Suprapubic skin (tissue), 4 donors: Measurements from ENCODE around the gene STIM1. TPM values are rescaled to one million over a fixed set of nuclear protein-coding genes. Genes with fewer than 3 reads are reported as not detected.
"Not testable (repeated sequence)": the region's sequence is repeated elsewhere in the genome, so short reads cannot be mapped to it uniquely, and the experiment has no call there.

Source experiments
- DNase-seq, 2 donors: peaks; one replicate each; pipeline ENCODE4 v3.0.0-alpha.2; 2019; ENCODE audit warnings: low spot score in 2 of 2
- H3K27ac ChIP-seq: fragments of 200-600 bp; sonication (generic); one replicate; pipeline ENCODE4 v1.5.1; 2019
- H3K27me3 ChIP-seq: fragments of 200-600 bp; sonication (generic); one replicate; pipeline ENCODE4 v1.5.1; 2019
- H3K36me3 ChIP-seq: fragments of 200-600 bp; sonication (generic); one replicate; pipeline ENCODE4 v1.5.1; 2019
- H3K4me1 ChIP-seq: fragments of 200-600 bp; sonication (generic); one replicate; pipeline ENCODE4 v1.5.1; 2019
- H3K4me3 ChIP-seq: fragments of 200-600 bp; sonication (generic); one replicate; pipeline ENCODE4 v1.5.1; 2019; ENCODE audit warnings: mild to moderate bottlenecking
- H3K9me3 ChIP-seq: fragments of 200-600 bp; sonication (generic); one replicate; pipeline ENCODE4 v1.5.1; 2019
- EP300 ChIP-seq: sonication (generic); formaldehyde crosslinking; IDR thresholded peaks from one replicate; pipeline ENCODE4 v1.6.1; 2017; ENCODE audit warnings: antibody characterized with exemption
- POLR2A ChIP-seq, 2 donors: fragments of 450-650 bp; IDR thresholded peaks; one replicate each; pipeline ENCODE4 v1.6.1; 2017; ENCODE audit warnings: antibody characterized with exemption in 2 of 2, mild to moderate bottlenecking in 2 of 2, moderate library complexity in 2 of 2
- POLR2AphosphoS5 ChIP-seq, 3 donors: sonication (generic); formaldehyde crosslinking; IDR thresholded peaks; one replicate each; pipeline ENCODE4 v1.6.1; 2017; ENCODE audit warnings: antibody characterized with exemption in 3 of 3
- WGBS: methylation state at CpG from one replicate; pipeline ENCODE4 v1.1.5; 2018; 5-methylcytosine and 5-hydroxymethylcytosine counted together
- total RNA-seq, 4 donors: library from RNA; depleted of rRNA; stranded (reverse); fragments of >200 nt; gene quantifications; one replicate each; pipeline ENCODE4 v1.1.0, GENCODE V29; 2016
- TF ChIP-seq, protein P1 (sequence below), 2 donors: fragments of 200-600 bp in 1 of 2; fragments of 450-650 bp in 1 of 2; sonication (generic) in 1 of 2; IDR thresholded peaks; one replicate each; pipeline ENCODE4 v1.5.1; 2016 to 2019; ENCODE audit warnings: antibody characterized with exemption in 2 of 2, mild to moderate bottlenecking in 1 of 2, moderate library complexity in 1 of 2

STIM1 gene
- total RNA-seq, 4 donors from 2014 or later: 58.4 to 70.2 (median 60.9) TPM

DNA sequence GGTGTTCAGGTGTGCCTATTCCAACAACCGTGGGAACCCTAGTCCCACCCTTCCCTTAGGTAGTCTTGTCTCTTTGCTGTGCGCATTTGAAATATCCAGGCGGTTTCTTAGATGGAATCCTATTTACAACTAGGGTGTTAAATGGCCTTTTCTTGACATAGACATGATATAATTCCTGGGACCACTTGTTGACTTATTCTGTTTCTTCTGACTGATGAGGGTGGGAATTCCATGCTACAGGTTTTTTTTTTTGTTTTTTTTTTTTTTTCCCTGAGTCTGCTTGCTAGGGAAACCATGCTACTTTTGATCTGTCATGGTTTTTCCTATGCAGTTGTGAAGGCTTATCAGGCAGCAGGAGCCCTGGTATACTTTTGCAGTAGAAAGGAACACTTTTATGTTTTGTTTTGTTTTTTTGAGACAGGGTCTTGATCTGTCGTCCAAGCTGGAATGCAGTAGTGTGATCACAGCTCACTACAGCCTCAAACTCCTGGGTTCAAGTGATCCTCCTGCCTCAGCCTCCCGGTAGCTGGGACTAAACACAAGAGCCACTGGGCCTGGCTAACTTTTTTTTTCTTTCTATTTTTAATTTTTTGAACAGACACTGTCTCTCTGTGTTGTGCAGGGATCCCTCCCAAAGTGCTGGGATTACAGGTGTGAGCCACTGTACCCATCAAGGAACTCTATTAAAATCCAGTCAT is 1.5 kb downstream of the STIM1 start:
- DNase-seq: no peak
- TF ChIP-seq POLR2A (IDR thresholded peaks at IDR 0.05) (no peak), POLR2AphosphoS5 (IDR thresholded peaks at IDR 0.05) (no peak), EP300 (no peak)
- TF ChIP-seq, protein P1, sequence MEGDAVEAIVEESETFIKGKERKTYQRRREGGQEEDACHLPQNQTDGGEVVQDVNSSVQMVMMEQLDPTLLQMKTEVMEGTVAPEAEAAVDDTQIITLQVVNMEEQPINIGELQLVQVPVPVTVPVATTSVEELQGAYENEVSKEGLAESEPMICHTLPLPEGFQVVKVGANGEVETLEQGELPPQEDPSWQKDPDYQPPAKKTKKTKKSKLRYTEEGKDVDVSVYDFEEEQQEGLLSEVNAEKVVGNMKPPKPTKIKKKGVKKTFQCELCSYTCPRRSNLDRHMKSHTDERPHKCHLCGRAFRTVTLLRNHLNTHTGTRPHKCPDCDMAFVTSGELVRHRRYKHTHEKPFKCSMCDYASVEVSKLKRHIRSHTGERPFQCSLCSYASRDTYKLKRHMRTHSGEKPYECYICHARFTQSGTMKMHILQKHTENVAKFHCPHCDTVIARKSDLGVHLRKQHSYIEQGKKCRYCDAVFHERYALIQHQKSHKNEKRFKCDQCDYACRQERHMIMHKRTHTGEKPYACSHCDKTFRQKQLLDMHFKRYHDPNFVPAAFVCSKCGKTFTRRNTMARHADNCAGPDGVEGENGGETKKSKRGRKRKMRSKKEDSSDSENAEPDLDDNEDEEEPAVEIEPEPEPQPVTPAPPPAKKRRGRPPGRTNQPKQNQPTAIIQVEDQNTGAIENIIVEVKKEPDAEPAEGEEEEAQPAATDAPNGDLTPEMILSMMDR (IDR thresholded peaks at IDR 0.05): no peak
- peaks cover 78% of the 10 kb centered on the region for H3K4me1 ChIP-seq
- H3K9me3 ChIP-seq: no peaks in the 10 kb centered on the region
- H3K36me3 ChIP-seq: no peaks in the 10 kb centered on the region
- 46% methylated on average over 5 of the region's 5 CpGs for WGBS
- no peaks in the 10 kb centered on the region for H3K27me3 ChIP-seq
- H3K27ac ChIP-seq: peak overlapping the region; percentile 97
- peak overlapping the region; percentile 80 for H3K4me3 ChIP-seq

DNA sequence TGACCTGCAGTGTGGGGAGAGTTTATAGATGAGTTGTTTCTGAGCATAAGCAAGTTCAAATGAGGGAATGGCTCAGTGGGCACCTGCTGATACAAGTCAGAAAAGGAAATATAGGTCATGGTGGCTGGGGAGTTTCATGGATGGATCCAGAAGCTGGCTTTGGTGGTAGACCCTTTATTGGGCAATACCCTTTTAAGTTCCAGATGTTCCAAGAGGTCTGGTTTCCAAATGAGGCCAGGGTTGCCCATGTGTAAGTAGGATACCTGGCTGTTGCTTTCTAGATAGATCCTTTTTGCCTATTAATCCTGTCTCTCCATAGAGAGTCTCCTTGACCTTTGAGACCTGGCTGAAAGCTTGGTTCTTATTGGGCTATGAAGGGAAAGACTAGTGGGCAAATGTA is 2.2 kb downstream of the STIM1 start:
- no peak overlapping the region for H3K27ac ChIP-seq
- no peak for TF ChIP-seq POLR2AphosphoS5 (IDR thresholded peaks at IDR 0.05)
- TF ChIP-seq, protein P1 (IDR thresholded peaks at IDR 0.05): no peak
- no peak for TF ChIP-seq EP300
- TF ChIP-seq POLR2A (IDR thresholded peaks at IDR 0.05): no peak
- no peak for DNase-seq
- H3K4me1 ChIP-seq: peaks cover 81% of the 10 kb centered on the region
- no peaks in the 10 kb centered on the region for H3K36me3 ChIP-seq
- H3K27me3 ChIP-seq: no peaks in the 10 kb centered on the region
- H3K4me3 ChIP-seq: peak overlapping the region; percentile 80
- no peaks in the 10 kb centered on the region for H3K9me3 ChIP-seq

DNA sequence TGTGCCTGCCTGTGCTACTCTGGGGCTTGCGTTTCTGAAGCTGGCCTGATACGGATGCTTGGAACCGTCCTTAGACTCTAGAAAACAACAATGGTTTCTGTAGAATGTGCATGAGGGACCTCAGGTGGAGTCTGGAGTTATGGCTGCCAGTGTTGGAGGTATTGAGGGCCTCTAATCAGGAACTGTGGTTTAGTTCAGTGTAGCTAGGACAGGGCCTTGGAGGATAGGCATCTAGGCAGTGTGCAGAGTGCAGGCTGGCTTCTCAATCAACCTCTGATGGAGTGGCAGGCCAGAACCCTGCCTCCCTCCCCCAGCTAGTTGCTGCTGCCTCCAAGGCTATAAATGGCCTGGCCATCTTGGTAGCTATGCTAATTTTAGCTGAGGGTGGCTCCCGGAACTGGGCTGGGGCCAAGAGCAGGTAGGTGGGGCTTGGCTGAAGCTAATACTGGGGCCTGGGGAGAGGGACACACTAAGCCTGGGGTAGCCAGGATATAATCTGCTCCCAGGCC is 4.0 kb downstream of the STIM1 start:
- 82% methylated on average over 3 of the region's 4 CpGs for WGBS
- H3K4me1 ChIP-seq: peaks cover 70% of the 10 kb centered on the region

DNA sequence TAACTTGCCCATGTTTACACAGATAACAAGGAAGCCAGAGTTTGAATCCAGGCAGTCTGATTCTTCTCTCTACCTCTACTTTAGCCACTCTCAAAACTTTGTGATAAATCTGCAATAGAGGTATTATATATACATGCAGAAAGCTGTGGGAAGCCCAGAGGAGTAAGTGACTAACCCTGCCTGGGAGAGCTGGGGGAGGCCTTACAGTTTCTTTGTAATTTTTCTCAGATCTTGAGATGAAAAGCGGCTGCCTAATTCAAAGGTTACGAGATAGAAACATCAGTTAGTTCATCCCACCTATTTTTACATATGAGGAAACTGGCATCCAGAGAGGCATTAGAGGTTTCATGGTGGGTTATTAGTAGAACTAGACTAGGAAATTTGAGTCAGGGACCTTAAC is 4.9 kb downstream of the STIM1 start:
- H3K4me3 ChIP-seq: no peak overlapping the region
- peak overlapping the region; percentile 22 for H3K27ac ChIP-seq
- WGBS: 86% methylated on average over 2 of the region's 2 CpGs
- DNase-seq: no peak
- no peaks in the 10 kb centered on the region for H3K36me3 ChIP-seq
- peaks cover 71% of the 10 kb centered on the region for H3K4me1 ChIP-seq
- no peaks in the 10 kb centered on the region for H3K27me3 ChIP-seq
- H3K9me3 ChIP-seq: no peaks in the 10 kb centered on the region
- TF ChIP-seq, protein P1 (IDR thresholded peaks at IDR 0.05): no peak
- no peak for TF ChIP-seq POLR2A (IDR thresholded peaks at IDR 0.05)
- TF ChIP-seq EP300: no peak
- no peak for TF ChIP-seq POLR2AphosphoS5 (IDR thresholded peaks at IDR 0.05)

More for the DNA sequence above, 4.0 kb downstream of the STIM1 start:
- peak overlapping the region; percentile 15 for H3K27ac ChIP-seq
- H3K9me3 ChIP-seq: no peaks in the 10 kb centered on the region
- no peaks in the 10 kb centered on the region for H3K27me3 ChIP-seq
- peak overlapping the region; percentile 25 for H3K4me3 ChIP-seq
- DNase-seq: no peak
- TF ChIP-seq POLR2AphosphoS5 (IDR thresholded peaks at IDR 0.05): no peak
- TF ChIP-seq, protein P1 (IDR thresholded peaks at IDR 0.05): no peak
- no peak for TF ChIP-seq POLR2A (IDR thresholded peaks at IDR 0.05)
- TF ChIP-seq EP300: no peak
- H3K36me3 ChIP-seq: no peaks in the 10 kb centered on the region

DNA sequence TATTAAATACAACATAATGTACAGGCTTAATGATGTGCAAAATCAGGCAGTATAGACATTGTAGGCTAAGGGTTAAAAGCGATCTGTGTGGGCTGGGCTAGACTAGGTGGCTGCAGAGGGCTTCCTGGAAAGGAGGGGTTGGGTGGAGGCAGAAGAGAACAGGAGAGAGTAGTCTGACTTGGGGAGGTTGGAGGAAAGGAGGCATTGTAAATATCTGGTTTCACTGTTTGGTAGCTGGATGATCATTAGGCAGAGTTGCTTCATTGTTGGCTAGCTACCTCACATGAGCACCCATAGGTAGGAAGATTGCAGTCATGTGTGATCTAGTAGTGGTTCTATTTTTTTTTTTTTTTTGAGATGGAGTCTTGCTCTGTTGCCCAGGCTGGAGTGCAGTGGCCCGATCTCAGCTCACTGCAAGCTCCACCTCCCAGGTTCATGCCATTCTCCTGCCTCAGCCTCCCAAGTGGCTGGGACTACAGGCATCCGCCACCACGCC is 5.5 kb downstream of the STIM1 start:
- H3K27ac ChIP-seq, DNase-seq, H3K36me3 ChIP-seq, H3K4me3 ChIP-seq, H3K9me3 ChIP-seq, H3K27me3 ChIP-seq: not testable (repeated sequence)
- H3K4me1 ChIP-seq: peaks cover 76% of the 10 kb centered on the region
- 87% methylated on average over 4 of the region's 4 CpGs for WGBS
